CD14-positive monocyte (primary cell): ENCODE data around the gene PLXDC1. TPM values are rescaled to one million over a fixed set of nuclear protein-coding genes. Genes with fewer than 3 reads are reported as not detected.

Source experiments
- DNase-seq, 3 donors: peaks; one replicate each; pipeline ENCODE4 v3.0.0-alpha.2; 2011 to 2022
- H2AFZ ChIP-seq: 2 replicates; pipeline ENCODE4 v1.6.0; 2012; ENCODE audit warnings: mild to moderate bottlenecking, low read depth, low read length, inconsistent platforms; ENCODE audit not compliant: insufficient read depth, poor library complexity, severe bottlenecking
- H3K27ac ChIP-seq, 2 donors: 1 replicate in 1 of 2; 2 replicates in 1 of 2; pipeline ENCODE4 v1.5.1; 2012 to 2013; ENCODE audit warnings: low read length in 2 of 2, control low read depth in 1 of 2, inconsistent platforms in 1 of 2, low read depth in 1 of 2, mild to moderate bottlenecking in 1 of 2
- H3K27me3 ChIP-seq, 2 donors: one replicate each; pipeline versions ENCODE4 v1.6.0 to v1.6.1; 2011 to 2013; ENCODE audit warnings: low read length in 2 of 2; ENCODE audit not compliant: control insufficient read depth in 2 of 2, insufficient read depth in 2 of 2
- H3K36me3 ChIP-seq, 2 donors: replicated peaks in 1 of 2; 1 replicate in 1 of 2; 2 replicates in 1 of 2; pipeline versions ENCODE4 v1.5.1 to v1.6.1; 2012 to 2013; ENCODE audit warnings: low read length in 2 of 2, control low read depth in 1 of 2, inconsistent platforms in 1 of 2, mild to moderate bottlenecking in 1 of 2; ENCODE audit not compliant: insufficient read depth in 2 of 2, control insufficient read depth in 1 of 2
- H3K4me1 ChIP-seq, 2 donors: 1 replicate in 1 of 2; 2 replicates in 1 of 2; pipeline versions ENCODE4 v1.5.1 to v1.6.1; 2012 to 2013; ENCODE audit warnings: low read length in 2 of 2, control low read depth in 1 of 2, inconsistent platforms in 1 of 2, mild to moderate bottlenecking in 1 of 2, moderate library complexity in 1 of 2; ENCODE audit not compliant: insufficient read depth in 2 of 2, control insufficient read depth in 1 of 2
- H3K4me2 ChIP-seq: replicated peaks from 2 replicates; pipeline ENCODE3; 2012; ENCODE audit warnings: low read length, moderate library complexity, mild to moderate bottlenecking; ENCODE audit not compliant: poor library complexity, severe bottlenecking; ENCODE audit errors: extremely low read depth
- H3K4me3 ChIP-seq, 3 experiments: fragments of 200-600 bp in 1 of 3; sonication (generic) in 1 of 3; replicated peaks in 1 of 3; 1 replicate in 2 of 3; 2 replicates in 1 of 3; pipeline ENCODE4 v1.5.1; 2011 to 2013; ENCODE audit warnings: low read length in 3 of 3, mild to moderate bottlenecking in 3 of 3, control low read depth in 2 of 3, low read depth in 2 of 3, inconsistent platforms in 1 of 3, moderate library complexity in 1 of 3
- H3K79me2 ChIP-seq: 2 replicates; pipeline ENCODE4 v1.6.0; 2012; ENCODE audit warnings: mild to moderate bottlenecking, control low read depth, inconsistent platforms, low read length, moderate library complexity; ENCODE audit not compliant: insufficient read depth
- H3K9ac ChIP-seq: 2 replicates; pipeline ENCODE4 v1.6.0; 2017; ENCODE audit warnings: low read length, mild to moderate bottlenecking; ENCODE audit not compliant: insufficient read depth, poor library complexity, severe bottlenecking
- H3K9me3 ChIP-seq, 2 donors: replicated peaks in 1 of 2; 1 replicate in 1 of 2; 2 replicates in 1 of 2; pipeline versions ENCODE4 v1.5.1 to v1.6.1; 2012 to 2013; ENCODE audit warnings: low read length in 2 of 2, control low read depth in 1 of 2; ENCODE audit not compliant: control insufficient read depth in 1 of 2, insufficient read depth in 1 of 2
- H4K20me1 ChIP-seq: 2 replicates; pipeline ENCODE4 v1.6.0; 2012; ENCODE audit warnings: mild to moderate bottlenecking, low read length, control low read depth, moderate library complexity; ENCODE audit not compliant: insufficient read depth
- H3K27ac Mint-ChIP-seq, 7 donors: one replicate each; pipeline ENCODE4 v1.8.0; 2020; ENCODE audit warnings: mild to moderate bottlenecking in 7 of 7, mixed read lengths in 7 of 7, moderate library complexity in 6 of 7, inconsistent platforms in 2 of 7
- H3K27me3 Mint-ChIP-seq, 3 donors: one replicate each; pipeline ENCODE4 v1.8.0; 2021 to 2022; ENCODE audit warnings: low read depth in 3 of 3, mild to moderate bottlenecking in 3 of 3, mixed read lengths in 3 of 3, moderate library complexity in 3 of 3, inconsistent platforms in 1 of 3
- H3K36me3 Mint-ChIP-seq, 2 donors: one replicate each; pipeline ENCODE4 v1.8.0; 2020; ENCODE audit warnings: mixed read lengths in 2 of 2, inconsistent platforms in 1 of 2, mild to moderate bottlenecking in 1 of 2
- H3K4me1 Mint-ChIP-seq: one replicate; pipeline ENCODE4 v1.8.0; 2020; ENCODE audit warnings: mild to moderate bottlenecking, mixed read lengths
- H3K4me3 Mint-ChIP-seq, 2 donors: one replicate each; pipeline ENCODE4 v1.8.0; 2020; ENCODE audit warnings: mild to moderate bottlenecking in 2 of 2, mixed read lengths in 2 of 2, moderate library complexity in 1 of 2
- H3K9me3 Mint-ChIP-seq, 7 donors: one replicate each; pipeline ENCODE4 v1.8.0; 2020 to 2022; ENCODE audit warnings: mixed read lengths in 7 of 7, mild to moderate bottlenecking in 6 of 7, moderate library complexity in 6 of 7, inconsistent platforms in 2 of 7
- WGBS: methylation state at CpG from one replicate; pipeline ENCODE4 v1.1.5; 2013; ENCODE audit warnings: missing lambda C conversion rate; ENCODE audit not compliant: insufficient coverage; 5-methylcytosine and 5-hydroxymethylcytosine counted together
- intact Hi-C, 2 donors: fragments of 100-400 bp; cut with micrococcal nuclease; formaldehyde crosslinking; loops; one replicate each; pipeline versions ENCODE4 v1.15.0 to v1.15.1; 2023
- polyA plus RNA-seq, 3 donors: library from polyadenylated mRNA; depleted of rRNA in 1 of 3; unstranded in 2 of 3; stranded (reverse) in 1 of 3; fragments of 300-500 nt in 2 of 3; fragments of >200 nt in 1 of 3; fragmentation: Illumina TruSeq in 2 of 3; gene quantifications; 1 replicate in 2 of 3; 2 replicates in 1 of 3; pipeline ENCODE4 v1.2.3, GENCODE V29; 2012 to 2021
- TF ChIP-seq, protein P1 (sequence below): fragments of 200-600 bp; IDR thresholded peaks from one replicate; pipeline ENCODE4 v1.8.0; 2022; ENCODE audit warnings: antibody characterized with exemption, mild to moderate bottlenecking

PLXDC1 gene
- polyA plus RNA-seq, 3 donors: 0.21 TPM; not detected in 2

DNA sequence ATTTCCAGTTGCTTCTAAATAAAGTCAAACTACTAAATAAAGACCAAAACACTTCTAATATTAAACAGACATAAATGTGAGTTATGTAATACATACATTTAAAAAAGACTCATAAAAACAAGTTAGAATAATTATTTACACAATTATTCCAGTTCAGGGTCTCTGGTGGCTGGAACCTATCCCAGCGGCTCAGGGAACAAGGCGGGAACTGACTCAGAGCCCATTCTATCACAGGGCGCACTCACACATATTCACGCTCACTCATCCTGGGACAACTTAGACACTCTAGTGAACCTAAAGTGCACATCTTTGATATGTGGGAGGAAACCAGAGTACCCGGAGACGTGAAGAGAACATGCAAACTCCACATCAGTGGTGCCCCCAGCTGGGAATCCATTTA lies 25.0 kb downstream of the PLXDC1 start:
- Histone ChIP-seq H3K79me2 (no peaks in the 10 kb centered on the region), H3K4me3 (no peak overlapping the region), H2AFZ (no peak overlapping the region), H3K36me3 (no peaks in the 10 kb centered on the region), H3K27ac (no peak overlapping the region), H3K4me1 (peaks cover 15 to 17% of the 10 kb centered on the region in 2 donors), H4K20me1 (no peaks in the 10 kb centered on the region), H3K27me3 (no peaks in the 10 kb centered on the region), H3K9me3 (no peaks in the 10 kb centered on the region), H3K9ac (no peak overlapping the region), H3K4me2 (no peak overlapping the region)
- intact Hi-C loops: no loop called here
- H3K27me3 Mint-ChIP-seq: peaks cover 2 to 5% (median 2%) of the 10 kb centered on the region in 3 donors
- H3K36me3 Mint-ChIP-seq: no peaks in the 10 kb centered on the region
- no peak for DNase-seq
- H3K9me3 Mint-ChIP-seq: peaks cover 0 to 4% (median 0%) of the 10 kb centered on the region in 7 donors
- peaks cover 17% of the 10 kb centered on the region for H3K4me1 Mint-ChIP-seq
- WGBS: 73% methylated on average over 3 of the region's 6 CpGs
- TF ChIP-seq, protein P1, sequence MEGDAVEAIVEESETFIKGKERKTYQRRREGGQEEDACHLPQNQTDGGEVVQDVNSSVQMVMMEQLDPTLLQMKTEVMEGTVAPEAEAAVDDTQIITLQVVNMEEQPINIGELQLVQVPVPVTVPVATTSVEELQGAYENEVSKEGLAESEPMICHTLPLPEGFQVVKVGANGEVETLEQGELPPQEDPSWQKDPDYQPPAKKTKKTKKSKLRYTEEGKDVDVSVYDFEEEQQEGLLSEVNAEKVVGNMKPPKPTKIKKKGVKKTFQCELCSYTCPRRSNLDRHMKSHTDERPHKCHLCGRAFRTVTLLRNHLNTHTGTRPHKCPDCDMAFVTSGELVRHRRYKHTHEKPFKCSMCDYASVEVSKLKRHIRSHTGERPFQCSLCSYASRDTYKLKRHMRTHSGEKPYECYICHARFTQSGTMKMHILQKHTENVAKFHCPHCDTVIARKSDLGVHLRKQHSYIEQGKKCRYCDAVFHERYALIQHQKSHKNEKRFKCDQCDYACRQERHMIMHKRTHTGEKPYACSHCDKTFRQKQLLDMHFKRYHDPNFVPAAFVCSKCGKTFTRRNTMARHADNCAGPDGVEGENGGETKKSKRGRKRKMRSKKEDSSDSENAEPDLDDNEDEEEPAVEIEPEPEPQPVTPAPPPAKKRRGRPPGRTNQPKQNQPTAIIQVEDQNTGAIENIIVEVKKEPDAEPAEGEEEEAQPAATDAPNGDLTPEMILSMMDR: no peak
- no peak overlapping the region for H3K27ac Mint-ChIP-seq
- no peak overlapping the region for H3K4me3 Mint-ChIP-seq

DNA sequence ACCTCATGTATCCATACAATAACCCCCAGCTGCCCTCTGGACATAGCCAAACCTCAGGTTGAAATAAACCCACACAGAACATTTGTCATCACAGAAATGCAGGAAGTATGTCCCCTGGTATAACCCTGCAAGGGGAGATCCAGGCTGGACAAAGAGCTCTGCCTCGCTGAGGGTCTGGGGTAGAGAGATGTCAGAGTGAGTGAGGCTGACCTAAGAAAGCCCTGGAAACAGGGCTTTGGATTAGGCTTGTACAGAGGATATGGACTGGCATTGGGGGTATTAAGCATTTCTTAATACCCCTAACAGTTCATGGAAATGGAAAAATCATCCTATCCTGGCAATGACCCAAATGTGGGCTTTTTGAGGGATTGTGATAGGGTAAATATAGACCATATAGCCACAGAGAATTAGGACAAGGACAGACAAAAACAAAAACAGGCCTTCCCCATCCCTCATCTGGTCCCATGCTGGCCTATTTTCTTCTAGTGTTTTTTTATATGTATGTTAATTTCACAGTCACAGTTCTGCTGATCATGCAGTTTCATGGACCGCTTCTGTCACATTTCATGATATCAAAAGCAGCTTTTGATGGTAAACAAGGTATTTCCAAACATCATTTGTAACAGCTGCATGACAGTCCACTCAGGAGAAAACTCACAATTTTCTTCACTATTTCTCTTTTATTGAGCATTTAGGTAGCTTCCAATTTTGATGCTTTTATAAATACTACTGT lies 26.1 kb downstream of the PLXDC1 start:
- H3K27ac Mint-ChIP-seq: peak overlapping the region in 1 of 7 donors; percentile 50

More for the DNA sequence above, 26.1 kb downstream of the PLXDC1 start:
- Histone ChIP-seq H3K27me3 (no peaks in the 10 kb centered on the region), H3K4me3 (no peak overlapping the region), H2AFZ (no peak overlapping the region), H3K36me3 (no peaks in the 10 kb centered on the region), H3K9me3 (no peaks in the 10 kb centered on the region), H3K4me2 (no peak overlapping the region), H3K27ac (no peak overlapping the region), H3K79me2 (no peaks in the 10 kb centered on the region), H4K20me1 (no peaks in the 10 kb centered on the region), H3K9ac (no peak overlapping the region), H3K4me1 (peaks cover 19 to 21% of the 10 kb centered on the region in 2 donors)
- Mint-ChIP-seq H3K36me3 (no peaks in the 10 kb centered on the region), H3K27me3 (peaks cover 2 to 5% (median 2%) of the 10 kb centered on the region in 3 donors), H3K4me3 (no peak overlapping the region), H3K9me3 (peaks cover 0 to 4% (median 0%) of the 10 kb centered on the region in 7 donors), H3K4me1 (peaks cover 20% of the 10 kb centered on the region)
- intact Hi-C loops: no loop called here
- TF ChIP-seq, protein P1: no peak
- no peak for DNase-seq
- WGBS: no CpG with 5 or more reads among the region's 2 CpGs
